Cardiac muscle cell (in vitro differentiated cells and primary cell): ENCODE data around the gene OAS2. TPM values are rescaled to one million over a fixed set of nuclear protein-coding genes. Genes with fewer than 3 reads are reported as not detected.

Source experiments
- DNase-seq, 2 donors: peaks; one replicate each; pipeline versions ENCODE4 v3.0.0 to v3.0.0-alpha.2; 2010 to 2017; ENCODE audit warnings: low read depth in 1 of 2, low spot score in 1 of 2
- H3K27ac ChIP-seq: fragments of 200-600 bp; sonication (generic); 2 replicates; pipeline ENCODE4 v1.5.1; 2016
- H3K27me3 ChIP-seq: fragments of 200-600 bp; sonication (generic); 2 replicates; pipeline ENCODE4 v1.6.0; 2016; ENCODE audit warnings: control low read depth
- H3K36me3 ChIP-seq: fragments of 200-600 bp; sonication (generic); 2 replicates; pipeline ENCODE4 v1.5.1; 2016; ENCODE audit warnings: control low read depth
- H3K4me1 ChIP-seq: fragments of 200-600 bp; sonication (generic); 2 replicates; pipeline ENCODE4 v1.8.1; 2017; ENCODE audit warnings: low read depth, mild to moderate bottlenecking, mixed run types
- H3K4me3 ChIP-seq: fragments of 200-600 bp; sonication (generic); 2 replicates; pipeline ENCODE4 v1.5.1; 2016; ENCODE audit warnings: mild to moderate bottlenecking
- H3K9me3 ChIP-seq: fragments of 200-600 bp; sonication (generic); 2 replicates; pipeline ENCODE4 v1.5.1; 2017; ENCODE audit warnings: low read depth, mild to moderate bottlenecking, control low read depth
- polyA plus RNA-seq: library from polyadenylated mRNA; unstranded; fragments of >200 nt; fragmentation: Nextera tagmentation; extraction: Ambion mirVana; gene quantifications from 2 replicates; pipeline ENCODE4 v1.2.1, GENCODE V29; 2016
- total RNA-seq: library from RNA; depleted of rRNA; stranded (reverse); fragments of >200 nt; gene quantifications from 2 replicates; pipeline ENCODE4 v1.2.3, GENCODE V29; 2016
- TF ChIP-seq, protein P1 (sequence below): IDR thresholded peaks from 2 replicates; pipeline ENCODE4 v1.5.1; 2012; ENCODE audit warnings: low read depth, mild to moderate bottlenecking, low read length

OAS2 gene
- total and polyA plus RNA-seq, 2 experiments from 2014 or later = not detected

DNA sequence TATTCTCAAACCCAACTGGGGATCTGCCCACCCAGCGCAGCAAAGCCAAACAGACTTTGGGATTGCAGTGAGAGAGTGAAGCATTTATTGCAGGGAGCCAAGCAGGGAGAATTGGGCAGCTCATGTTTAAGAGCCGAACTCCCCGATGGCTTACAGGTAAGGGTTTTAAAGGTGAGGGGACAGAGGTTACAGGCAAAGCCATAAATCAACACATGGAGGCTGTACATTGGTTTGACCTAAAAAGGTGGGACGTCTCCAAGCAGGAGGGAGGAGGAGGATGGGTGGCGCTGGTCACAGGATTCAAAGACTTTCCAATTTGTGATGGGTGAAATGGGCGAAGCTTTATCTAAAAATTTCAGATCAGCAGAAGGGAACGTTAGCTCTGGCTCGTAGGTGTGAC lies 18.2 kb downstream of the OAS2 start:
- no peak overlapping the region for H3K4me3 ChIP-seq
- no peaks in the 10 kb centered on the region for H3K9me3 ChIP-seq
- no peaks in the 10 kb centered on the region for H3K4me1 ChIP-seq
- TF ChIP-seq, protein P1, sequence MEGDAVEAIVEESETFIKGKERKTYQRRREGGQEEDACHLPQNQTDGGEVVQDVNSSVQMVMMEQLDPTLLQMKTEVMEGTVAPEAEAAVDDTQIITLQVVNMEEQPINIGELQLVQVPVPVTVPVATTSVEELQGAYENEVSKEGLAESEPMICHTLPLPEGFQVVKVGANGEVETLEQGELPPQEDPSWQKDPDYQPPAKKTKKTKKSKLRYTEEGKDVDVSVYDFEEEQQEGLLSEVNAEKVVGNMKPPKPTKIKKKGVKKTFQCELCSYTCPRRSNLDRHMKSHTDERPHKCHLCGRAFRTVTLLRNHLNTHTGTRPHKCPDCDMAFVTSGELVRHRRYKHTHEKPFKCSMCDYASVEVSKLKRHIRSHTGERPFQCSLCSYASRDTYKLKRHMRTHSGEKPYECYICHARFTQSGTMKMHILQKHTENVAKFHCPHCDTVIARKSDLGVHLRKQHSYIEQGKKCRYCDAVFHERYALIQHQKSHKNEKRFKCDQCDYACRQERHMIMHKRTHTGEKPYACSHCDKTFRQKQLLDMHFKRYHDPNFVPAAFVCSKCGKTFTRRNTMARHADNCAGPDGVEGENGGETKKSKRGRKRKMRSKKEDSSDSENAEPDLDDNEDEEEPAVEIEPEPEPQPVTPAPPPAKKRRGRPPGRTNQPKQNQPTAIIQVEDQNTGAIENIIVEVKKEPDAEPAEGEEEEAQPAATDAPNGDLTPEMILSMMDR = no peak
- no peaks in the 10 kb centered on the region for H3K27me3 ChIP-seq
- no peak for DNase-seq
- H3K36me3 ChIP-seq = no peaks in the 10 kb centered on the region
- no peak overlapping the region for H3K27ac ChIP-seq

DNA sequence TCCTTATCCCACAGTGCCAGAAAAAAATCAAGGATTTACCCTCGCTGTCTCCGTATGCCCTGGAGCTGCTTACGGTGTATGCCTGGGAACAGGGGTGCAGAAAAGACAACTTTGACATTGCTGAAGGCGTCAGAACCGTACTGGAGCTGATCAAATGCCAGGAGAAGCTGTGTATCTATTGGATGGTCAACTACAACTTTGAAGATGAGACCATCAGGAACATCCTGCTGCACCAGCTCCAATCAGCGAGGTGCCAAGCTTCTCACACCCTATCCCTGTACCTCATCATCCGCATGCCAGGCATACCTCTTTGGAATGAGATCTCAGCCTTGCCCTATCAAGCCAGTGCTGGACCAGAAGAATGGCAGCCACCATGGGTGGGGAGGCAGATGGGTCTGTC lies 19.2 kb downstream of the OAS2 start:
- Histone ChIP-seq H3K9me3 (no peaks in the 10 kb centered on the region), H3K4me1 (no peaks in the 10 kb centered on the region), H3K27ac (no peak overlapping the region), H3K4me3 (no peak overlapping the region), H3K36me3 (no peaks in the 10 kb centered on the region), H3K27me3 (no peaks in the 10 kb centered on the region)
- TF ChIP-seq, protein P1 = no peak
- no peak for DNase-seq

DNA sequence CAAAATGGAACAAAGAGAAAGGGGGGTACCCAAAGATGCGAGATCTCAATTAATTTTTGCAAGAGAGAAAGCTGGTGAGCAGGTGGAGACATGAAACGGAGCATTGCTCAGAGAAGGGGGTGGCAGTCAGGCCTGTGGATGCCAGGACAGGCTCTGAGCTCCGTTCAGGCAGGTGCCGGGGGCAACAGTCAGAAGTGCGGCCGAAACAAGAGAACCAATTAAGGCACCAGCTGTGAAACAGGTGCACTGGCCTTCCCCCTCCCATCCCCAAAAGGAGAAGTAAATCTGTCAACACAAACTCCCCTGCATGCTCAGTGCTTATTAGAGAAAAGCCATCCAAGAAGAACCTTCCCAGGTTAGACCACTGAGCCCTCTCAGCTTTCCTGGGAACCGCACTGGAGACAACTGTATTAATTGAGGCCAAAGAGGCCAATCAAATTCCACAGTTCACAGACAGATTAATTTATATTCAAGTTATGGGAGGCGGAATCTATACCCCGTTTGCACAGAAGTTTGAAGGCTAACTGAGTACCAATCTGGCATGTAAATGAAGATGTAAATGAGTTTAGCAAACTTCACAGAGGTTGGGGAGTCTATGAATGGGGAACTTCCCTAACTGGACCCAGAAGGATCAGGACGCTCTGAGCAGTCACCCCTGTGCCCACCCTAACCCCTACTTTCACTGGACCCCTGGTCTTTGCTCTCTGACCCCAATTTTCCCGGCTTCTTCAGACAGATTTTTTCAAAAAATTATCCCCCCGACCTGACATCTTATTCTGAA lies 20.9 kb downstream of the OAS2 start:
- TF ChIP-seq, protein P1 = no peak
- Histone ChIP-seq H3K4me3 (no peak overlapping the region), H3K9me3 (no peaks in the 10 kb centered on the region), H3K27me3 (no peaks in the 10 kb centered on the region), H3K4me1 (no peaks in the 10 kb centered on the region), H3K27ac (no peak overlapping the region), H3K36me3 (no peaks in the 10 kb centered on the region)
- DNase-seq = no peak

DNA sequence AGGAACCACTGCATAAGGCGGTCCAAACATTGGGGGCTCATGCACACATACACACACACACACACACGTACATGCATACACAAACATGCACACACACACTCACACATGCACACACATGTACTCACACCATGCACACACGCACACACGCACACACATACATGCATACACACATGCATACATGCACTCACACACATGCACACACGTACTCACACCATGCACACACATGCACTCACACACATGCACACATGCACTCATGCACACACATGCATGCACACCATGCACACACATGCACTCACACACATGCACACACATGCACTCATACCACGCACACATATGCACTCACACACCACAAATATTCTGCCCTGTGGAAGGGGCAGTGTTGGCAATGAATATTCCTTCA lies 22.1 kb downstream of the OAS2 start:
- no peak overlapping the region for H3K4me3 ChIP-seq
- no peak for DNase-seq
- H3K27me3 ChIP-seq = no peaks in the 10 kb centered on the region
- H3K4me1 ChIP-seq = no peaks in the 10 kb centered on the region
- H3K9me3 ChIP-seq = no peaks in the 10 kb centered on the region
- TF ChIP-seq, protein P1 = no peak
- no peaks in the 10 kb centered on the region for H3K36me3 ChIP-seq
- H3K27ac ChIP-seq = no peak overlapping the region

- peaks cover 7% of the 10 kb centered on the region for H3K27me3 ChIP-seq
- H3K9me3 ChIP-seq = no peaks in the 10 kb centered on the region
- TF ChIP-seq, protein P1 = no peak
- no peaks in the 10 kb centered on the region for H3K36me3 ChIP-seq
- DNase-seq = no peak
- H3K4me1 ChIP-seq = no peaks in the 10 kb centered on the region
- no peak overlapping the region for H3K4me3 ChIP-seq
- H3K27ac ChIP-seq = no peak overlapping the region
These were observed 23.8 kb downstream of the OAS2 start for GRCh38 chr12:113002155-113002554.
